ENCODE measurements around the gene ZNF688. TPM values are rescaled to one million over a fixed set of nuclear protein-coding genes. Genes with fewer than 3 reads are reported as not detected.

Gene ZNF688
- 4.7 to 7.8 TPM (median 7.0 TPM) in 5 replicates for total RNA-seq (2022; extraction: Qiagen RNA extraction)

DNA sequence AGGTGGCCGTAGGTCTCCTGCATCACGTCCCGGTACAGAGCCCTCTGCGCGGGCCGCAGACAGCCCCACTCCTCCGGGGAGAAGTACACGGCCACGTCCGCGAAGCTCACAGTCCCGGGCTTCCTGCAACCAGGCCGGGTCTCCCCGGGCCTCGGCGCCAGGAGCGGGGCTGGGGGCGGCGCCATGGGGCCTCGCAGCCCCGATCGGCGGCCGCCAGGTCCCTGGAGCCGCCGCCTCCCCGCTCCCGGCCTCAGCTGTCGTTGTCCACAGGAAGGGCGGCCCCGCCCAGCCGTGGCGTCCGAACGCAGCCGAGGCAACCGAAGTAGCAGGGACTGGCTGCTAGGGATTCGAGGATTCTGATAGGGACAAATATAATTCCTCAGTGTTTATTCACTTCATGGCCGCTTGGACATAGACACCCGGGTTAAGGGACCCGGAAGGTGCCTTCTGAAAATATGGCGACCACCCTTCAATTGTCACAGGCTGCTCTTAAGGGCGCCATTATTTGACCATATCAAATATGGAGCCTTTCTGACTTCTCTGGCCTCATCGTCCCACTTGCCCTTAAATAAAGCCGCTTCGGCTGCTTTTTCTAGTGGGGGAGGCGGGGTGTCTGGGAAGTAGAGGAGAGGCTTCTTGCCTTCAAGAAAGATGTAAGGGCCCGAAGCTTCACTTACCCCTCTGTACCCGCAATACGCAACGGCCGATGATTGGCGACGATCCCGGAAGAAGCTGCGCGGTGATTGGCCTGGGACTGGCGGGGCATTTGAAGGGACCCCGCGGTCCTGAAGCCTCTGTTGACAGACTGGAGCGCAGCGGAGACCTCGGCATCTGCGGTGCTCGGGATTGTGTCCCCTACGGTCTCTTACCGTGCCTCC lies at the start of gene ZNF688:
ZNF688 (minus strand) TSS at position 270 of the 878 bp plus-strand sequence; CDS start at position 185, 85 bp downstream.

DNA sequence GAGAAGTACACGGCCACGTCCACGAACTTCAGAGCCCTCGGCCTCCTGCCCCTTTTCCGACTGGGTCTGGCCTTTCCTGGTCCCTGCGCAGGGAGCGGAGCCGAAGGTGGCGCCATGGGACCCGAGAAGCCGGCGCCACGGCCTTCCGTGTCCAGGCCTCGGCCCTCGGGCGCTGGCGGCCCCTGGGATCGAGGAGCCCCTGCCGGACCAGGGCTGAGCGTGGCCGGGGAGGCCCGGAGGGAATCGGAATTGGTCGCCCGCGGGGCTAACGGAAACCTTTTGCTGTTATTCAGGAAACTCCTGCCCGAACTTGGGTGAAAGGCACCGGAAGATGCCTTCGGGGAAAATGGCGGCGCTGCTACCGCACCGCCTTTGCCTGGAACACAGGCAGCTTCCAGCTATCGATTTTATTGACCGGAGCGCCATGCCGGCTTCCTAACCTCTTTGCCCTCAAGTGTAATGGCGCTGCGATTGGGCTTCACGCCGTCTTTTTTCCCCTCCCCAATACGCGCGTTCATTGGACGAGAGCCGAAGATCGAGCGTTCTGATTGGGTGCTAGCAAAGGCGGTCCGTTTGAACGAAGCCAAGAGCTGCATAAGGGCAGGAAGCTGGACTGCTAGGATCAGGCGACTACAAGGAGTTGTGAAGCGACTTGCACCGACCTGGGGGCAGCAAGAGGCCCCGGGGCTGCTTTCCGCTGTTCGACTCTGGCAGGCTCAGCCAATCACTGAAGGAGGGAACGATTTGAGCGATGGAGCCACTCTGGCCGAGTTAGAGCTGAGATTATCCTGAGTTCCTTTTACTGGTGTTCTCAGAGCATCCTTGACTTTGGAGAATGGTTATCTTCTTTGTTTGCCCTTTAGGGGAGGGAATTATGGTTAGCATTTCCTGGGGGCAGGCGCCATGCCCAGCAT lies 38.7 kb upstream of the ZNF688 start, which contains the start of gene ZNF689:
ZNF689 (minus strand) TSS at position 464 of the 914 bp plus-strand sequence; CDS start at position 116, 348 bp downstream.

DNA sequence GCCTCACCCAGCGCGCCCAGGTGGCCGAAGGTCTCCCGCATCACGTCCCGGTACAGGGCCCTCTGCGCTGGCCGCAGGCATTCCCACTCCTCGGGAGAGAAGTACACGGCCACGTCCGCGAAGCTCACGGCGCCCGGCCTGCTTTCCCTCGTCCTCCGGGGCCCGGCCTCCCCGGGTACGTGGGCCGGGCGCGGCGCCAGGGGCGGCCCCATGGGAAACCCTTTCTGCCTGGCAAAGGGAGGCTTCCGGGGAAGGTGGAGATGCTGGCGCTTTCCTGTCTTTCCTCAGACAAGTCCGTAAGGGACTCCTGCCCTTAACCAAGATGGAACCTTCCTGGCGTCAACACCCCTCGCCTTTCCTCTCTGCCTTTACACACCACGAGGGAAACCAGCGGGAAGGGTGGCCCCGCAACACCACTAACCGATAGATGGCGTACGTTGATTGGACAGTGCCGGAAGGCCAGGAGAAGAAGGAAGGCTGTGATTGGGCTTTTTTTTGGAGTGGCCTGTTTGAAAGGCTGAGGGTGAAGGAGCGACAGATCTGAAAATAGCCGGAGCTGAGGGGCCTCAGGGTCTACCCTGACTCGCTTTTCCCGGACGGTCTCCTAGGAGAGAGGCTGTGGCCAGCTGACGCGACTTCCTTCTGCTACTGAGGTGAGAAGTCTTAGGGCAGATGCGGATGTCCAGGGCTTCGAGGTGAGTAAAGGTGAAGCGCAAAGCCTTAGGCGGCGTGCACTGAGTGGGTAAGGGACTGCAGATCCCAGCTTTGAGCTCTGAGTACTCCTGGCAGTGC lies 14.1 kb upstream of the ZNF688 start, which contains the start of gene ZNF785:
ZNF785 (minus strand) TSS at position 298 of the 792 bp plus-strand sequence; CDS start at position 212, 86 bp downstream.

DNA sequence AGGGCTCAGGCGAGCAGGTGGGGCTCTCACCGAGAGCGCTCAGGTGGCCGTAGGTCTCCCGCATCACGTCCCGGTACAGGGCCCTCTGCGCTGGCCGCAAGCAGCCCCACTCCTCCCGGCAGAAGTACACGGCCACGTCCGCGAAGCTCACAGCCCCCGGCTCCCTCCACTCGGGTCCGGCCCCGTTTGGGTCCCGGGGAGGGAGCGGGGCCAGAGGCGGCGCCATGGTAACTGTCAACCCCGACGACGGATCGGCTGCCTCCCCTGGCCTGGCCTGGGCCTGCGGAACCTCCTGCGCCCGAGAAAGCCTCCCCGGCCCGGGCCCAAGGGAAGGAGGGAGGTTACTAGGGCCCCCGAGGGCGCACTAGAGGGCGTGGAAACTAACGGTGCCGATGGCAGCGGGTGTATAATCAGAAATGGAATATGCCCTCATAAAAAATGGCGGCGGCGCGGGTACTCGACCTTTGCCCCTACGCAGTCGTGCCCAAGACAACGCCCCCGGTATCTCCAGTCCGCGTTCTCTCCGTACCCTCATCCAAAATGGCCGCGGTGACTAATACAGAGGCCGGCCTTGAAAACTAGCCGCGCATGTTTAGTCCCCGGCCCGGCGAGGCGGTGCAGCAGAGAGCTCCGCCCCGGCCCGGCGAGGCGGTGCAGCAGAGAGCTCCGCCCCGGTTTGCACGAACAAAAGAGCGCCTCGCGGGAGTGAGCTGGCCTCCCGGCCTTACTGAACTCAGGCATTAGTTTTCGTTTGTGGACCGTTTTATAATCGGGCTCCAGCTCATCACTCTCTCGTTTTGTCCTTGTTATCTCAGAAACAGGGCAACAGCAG lies 13.3 kb downstream of the ZNF688 start, which contains the start of gene ZNF764:
ZNF764 (minus strand) TSS at position 418 of the 832 bp plus-strand sequence; CDS start at position 226, 192 bp downstream.

DNA sequence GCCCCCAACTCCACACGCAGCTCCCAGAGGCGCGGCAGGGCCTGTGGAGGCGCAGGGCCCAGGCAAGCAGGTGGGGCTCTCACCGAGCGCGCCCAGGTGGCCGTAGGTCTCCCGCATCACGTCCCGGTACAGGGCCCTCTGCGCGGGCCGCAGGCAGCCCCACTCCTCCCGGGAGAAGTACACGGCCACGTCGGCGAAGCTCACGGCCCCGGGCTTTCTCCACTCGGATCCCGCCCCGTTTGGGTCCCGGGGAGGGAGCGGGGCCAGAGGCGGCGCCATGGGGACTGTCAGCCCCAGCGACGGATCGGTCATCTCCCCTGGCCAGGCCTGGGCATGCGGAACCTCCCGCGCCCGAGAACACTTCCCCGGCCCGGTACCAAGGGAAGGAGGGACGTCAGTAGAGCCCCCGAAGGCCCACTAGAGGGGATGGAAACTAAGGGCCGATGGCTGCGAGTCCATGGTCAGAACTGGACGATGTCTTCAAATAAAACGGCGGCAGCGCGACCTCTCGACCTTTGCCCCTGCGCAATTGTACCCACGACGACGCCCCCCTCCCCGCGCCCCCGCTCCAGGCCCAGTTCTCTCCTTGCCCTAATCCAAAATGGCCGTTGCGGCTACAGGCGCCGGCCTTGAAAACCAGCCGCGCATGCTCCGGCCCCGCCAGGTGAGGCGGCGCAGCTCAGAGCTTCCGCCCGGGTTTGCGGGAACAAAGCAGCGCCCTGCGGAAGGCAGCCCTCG lies 37.0 kb downstream of the ZNF688 start, which contains the start of gene ZNF747:
ZNF747 (minus strand) TSS at position 491 of the 738 bp plus-strand sequence; CDS start at position 312, 179 bp downstream.

DNA sequence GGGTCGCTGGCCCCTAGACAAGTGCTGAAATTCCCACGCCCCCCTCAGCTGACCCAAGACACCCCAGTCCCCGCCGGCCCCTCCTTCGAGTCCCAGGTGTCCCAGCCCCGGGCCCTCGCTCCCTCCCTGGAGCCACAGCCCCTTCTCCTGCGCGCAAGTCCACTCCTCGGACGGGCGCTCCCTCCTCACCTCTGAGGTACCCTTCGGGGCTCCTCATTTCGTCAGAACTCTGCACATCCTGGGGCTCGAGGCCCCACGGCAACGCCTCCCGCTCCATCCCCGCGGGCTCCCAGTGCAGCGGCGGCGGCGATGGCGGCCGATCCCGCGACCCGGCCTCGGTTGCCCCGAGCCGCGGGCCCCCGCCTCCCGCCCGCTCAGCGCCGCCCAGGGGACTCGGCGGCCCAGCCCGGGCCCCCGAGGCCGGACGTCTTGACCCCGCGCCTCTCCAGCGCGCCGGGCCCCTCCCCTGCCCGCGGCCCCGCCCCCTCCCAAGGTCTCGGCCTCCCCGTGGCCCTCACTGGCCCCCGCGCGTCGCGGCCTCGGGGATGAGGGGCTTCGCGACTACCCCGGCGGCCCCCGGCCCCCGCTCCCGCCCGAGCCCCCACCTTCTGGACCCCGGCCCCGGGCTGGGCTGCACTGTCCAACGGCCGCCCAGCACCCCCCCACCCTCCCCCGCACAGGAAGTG lies 45.2 kb downstream of the ZNF688 start, which contains the start of gene ZNF768:
ZNF768 (minus strand) TSS at position 430 of the 686 bp plus-strand sequence; CDS start at position 277, 153 bp downstream.

Other genes starting within 250 kb of the ZNF688 start
- gene CD2BP2, start 216.4 kb downstream of the ZNF688 start, total RNA-seq (2022; extraction: Qiagen RNA extraction), result 63.7 to 70.6 TPM (median 65.1 TPM) in 5 replicates
- 23.4 to 31.2 TPM (median 30.3 TPM) in 5 replicates for gene TBC1D10B, start 201.2 kb downstream of the ZNF688 start, total RNA-seq (2022; extraction: Qiagen RNA extraction)
- gene MYL11, start 196.9 kb downstream of the ZNF688 start, total RNA-seq (2022; extraction: Qiagen RNA extraction), result 0.27 to 0.84 TPM (median 0.45 TPM) in 4 of 5 replicates, not detected in the other
- 0.95 to 2.5 TPM (median 2.2 TPM) in 5 replicates for gene SEPTIN1, start 189.2 kb downstream of the ZNF688 start, total RNA-seq (2022; extraction: Qiagen RNA extraction)
- gene ZNF48, start 176.3 kb downstream of the ZNF688 start, total RNA-seq (2022; extraction: Qiagen RNA extraction), result 12.4 to 14.0 TPM (median 12.9 TPM) in 5 replicates
- 3.7 to 6.0 TPM (median 5.4 TPM) in 5 replicates for gene ZNF771, start 164.1 kb downstream of the ZNF688 start, total RNA-seq (2022; extraction: Qiagen RNA extraction)
- 102 to 130 TPM (median 120 TPM) in 5 replicates for gene DCTPP1, start 141.7 kb downstream of the ZNF688 start, total RNA-seq (2022; extraction: Qiagen RNA extraction)
- 43.9 to 48.2 TPM (median 45.5 TPM) in 5 replicates for gene SEPHS2, start 125.8 kb downstream of the ZNF688 start, total RNA-seq (2022; extraction: Qiagen RNA extraction)
- gene ITGAL, start 99.0 kb downstream of the ZNF688 start, total RNA-seq (2022; extraction: Qiagen RNA extraction), result 0.07 to 0.18 TPM (median 0.14 TPM) in 5 replicates
- gene ZNF768, start 45.1 kb downstream of the ZNF688 start, total RNA-seq (2022; extraction: Qiagen RNA extraction), result 38.2 to 49.1 TPM (median 46.7 TPM) in 5 replicates
- 3.4 to 4.7 TPM (median 4.3 TPM) in 5 replicates for gene ZNF747, start 36.9 kb downstream of the ZNF688 start, total RNA-seq (2022; extraction: Qiagen RNA extraction)
- 4.7 to 6.7 TPM (median 5.8 TPM) in 5 replicates for gene ZNF764, start 13.3 kb downstream of the ZNF688 start, total RNA-seq (2022; extraction: Qiagen RNA extraction)
- not detected in 5 replicates for gene ZNF785, start 14.0 kb upstream of the ZNF688 start, total RNA-seq (2022; extraction: Qiagen RNA extraction)
- gene ZNF689, start 38.7 kb upstream of the ZNF688 start, total RNA-seq (2022; extraction: Qiagen RNA extraction), result 8.2 to 9.0 TPM (median 8.4 TPM) in 5 replicates
- gene PRR14, start 79.2 kb upstream of the ZNF688 start, total RNA-seq (2022; extraction: Qiagen RNA extraction), result 17.0 to 24.3 TPM (median 24.0 TPM) in 5 replicates
- 28.4 to 43.5 TPM (median 42.0 TPM) in 5 replicates for gene FBRS, start 86.7 kb upstream of the ZNF688 start, total RNA-seq (2022; extraction: Qiagen RNA extraction)
- gene SRCAP, start 127.5 kb upstream of the ZNF688 start, total RNA-seq (2022; extraction: Qiagen RNA extraction), result 16.0 to 26.6 TPM (median 17.8 TPM) in 5 replicates
- 19.5 to 30.8 TPM (median 26.9 TPM) in 5 replicates for gene PHKG2, start 176.7 kb upstream of the ZNF688 start, total RNA-seq (2022; extraction: Qiagen RNA extraction)
- 4.5 to 9.0 TPM (median 8.0 TPM) in 5 replicates for gene CFAP119, start 190.3 kb upstream of the ZNF688 start, total RNA-seq (2022; extraction: Qiagen RNA extraction)
- gene RNF40, start 190.6 kb upstream of the ZNF688 start, total RNA-seq (2022; extraction: Qiagen RNA extraction), result 70.9 to 82.8 TPM (median 79.3 TPM) in 5 replicates
- gene ZNF629, start 215.5 kb upstream of the ZNF688 start, total RNA-seq (2022; extraction: Qiagen RNA extraction), result 16.0 to 19.7 TPM (median 17.4 TPM) in 5 replicates

All from A549 treated with AZD2906 at 1 μM for 4 hours (cell line).